HepG2 (cell line): ENCODE data around the gene MAP3K5.

Source experiments
- CTCF ChIP-seq: sonication (generic); formaldehyde crosslinking; IDR thresholded peaks from 2 replicates; pipeline ENCODE4 v1.5.0; 2020; ENCODE audit warnings: mild to moderate bottlenecking, missing genetic modification reagents, moderate library complexity
- ELF4 ChIP-seq: sonication (generic); formaldehyde crosslinking; IDR thresholded peaks from 2 replicates; pipeline ENCODE4 v1.5.0; 2020; ENCODE audit warnings: missing genetic modification reagents, mild to moderate bottlenecking, moderate library complexity, borderline replicate concordance
- EZH2 ChIP-seq: conservative IDR thresholded peaks from 2 replicates; pipeline ENCODE4 v1.6.1; 2012; ENCODE audit warnings: mild to moderate bottlenecking, low read depth, low read length, moderate library complexity
- ISX ChIP-seq: sonication (generic); formaldehyde crosslinking; conservative IDR thresholded peaks from 2 replicates; pipeline ENCODE4 v1.5.0; 2020; ENCODE audit warnings: missing genetic modification reagents
- KDM1A ChIP-seq: IDR thresholded peaks from 2 replicates; pipeline ENCODE4 v1.6.1; 2016; ENCODE audit warnings: missing compliant biosample characterization
- SALL2 ChIP-seq: sonication (generic); formaldehyde crosslinking; IDR thresholded peaks from 2 replicates; pipeline ENCODE4 v1.8.1; 2023; ENCODE audit warnings: mild to moderate bottlenecking, missing genetic modification reagents, inconsistent platforms
- SATB2 ChIP-seq: sonication (generic); formaldehyde crosslinking; IDR thresholded peaks from 2 replicates; pipeline ENCODE4 v1.5.0; 2020; ENCODE audit warnings: missing genetic modification reagents
- SRSF1 ChIP-seq: fragments of 200-400 bp; formaldehyde crosslinking; optimal IDR thresholded peaks from 2 replicates; pipeline ENCODE3; 2017; ENCODE audit warnings: mild to moderate bottlenecking, low read depth, low read length, moderate library complexity
- USF2 ChIP-seq, 2 experiments: sonication (generic) in 1 of 2; formaldehyde crosslinking in 1 of 2; IDR thresholded peaks; 2 replicates each; pipeline versions ENCODE4 v1.5.1 to v1.6.1; 2011 to 2020; ENCODE audit warnings: borderline replicate concordance in 1 of 2, low read depth in 1 of 2, low read length in 1 of 2, mild to moderate bottlenecking in 1 of 2, missing genetic modification reagents in 1 of 2, moderate library complexity in 1 of 2
- ZBTB46 ChIP-seq: sonication (generic); formaldehyde crosslinking; IDR thresholded peaks from 2 replicates; pipeline ENCODE4 v1.4.0; 2020; ENCODE audit warnings: mild to moderate bottlenecking, missing genetic modification reagents, borderline replicate concordance
- ZFY ChIP-seq: sonication (generic); formaldehyde crosslinking; IDR thresholded peaks from 2 replicates; pipeline ENCODE4 v1.4.0; 2020; ENCODE audit warnings: missing genetic modification reagents
- ZSCAN22 ChIP-seq: sonication (generic); formaldehyde crosslinking; IDR thresholded peaks from 2 replicates; pipeline ENCODE4 v1.4.0; 2020; ENCODE audit warnings: mild to moderate bottlenecking, missing genetic modification reagents

- no peak for TF ChIP-seq USF2 (IDR thresholded peaks at IDR 0.05; ENCODE audit: low read depth, low read length)
- TF ChIP-seq USF2 (CRISPR knock-in tag; IDR thresholded peaks at IDR 0.05; ENCODE audit: borderline replicate concordance), result no peak
- no peak for TF ChIP-seq KDM1A (CRISPR knock-in tag)
- no peak for TF ChIP-seq EZH2
- TF ChIP-seq ELF4 (CRISPR knock-in tag), result no peak
- no peak for TF ChIP-seq SATB2
- no peak for TF ChIP-seq ISX (CRISPR knock-in tag)
- no peak for TF ChIP-seq ZBTB46
- TF ChIP-seq ZFY (CRISPR knock-in tag), result no peak
- no peak for TF ChIP-seq CTCF (CRISPR knock-in tag)
- no peak for TF ChIP-seq ZSCAN22 (CRISPR knock-in tag)
- no peak for TF ChIP-seq SALL2 (CRISPR knock-in tag)
- no peak for TF ChIP-seq SRSF1
These were observed 209.4 kb downstream of the MAP3K5 start for GRCh38 chr6:136582711-136583471.
